ENCODE measurements around the gene RC3H1.

Gene RC3H1

GRCh38 chr1:174041369-174041768 is 19.2 kb upstream of the RC3H1 start:
- Histone ChIP-seq H3K4me3 (ENCODE audit: low read depth in 1 of 2, low read length in 1 of 2) (no peak overlapping the region), H3K36me3 (no peaks in the 10 kb centered on the region), H3K27ac (no peak overlapping the region), H3K4me1 (ENCODE audit: control insufficient read depth in 1 of 2, insufficient read depth in 1 of 2, low read depth in 1 of 2, low read length in 1 of 2) (no peaks in the 10 kb centered on the region), H3K27me3 (no peaks in the 10 kb centered on the region), H3K9me3 (no peaks in the 10 kb centered on the region)
- no peak for TF ChIP-seq CTCF (IDR thresholded peaks at IDR 0.05)

- no peaks in the 10 kb centered on the region for H3K9me3 ChIP-seq
- no peaks in the 10 kb centered on the region for H3K36me3 ChIP-seq
- H3K27ac ChIP-seq: no peak overlapping the region
- H3K4me3 ChIP-seq (ENCODE audit: low read depth in 1 of 2, low read length in 1 of 2): no peak overlapping the region
- no peaks in the 10 kb centered on the region for H3K27me3 ChIP-seq
- no peaks in the 10 kb centered on the region for H3K4me1 ChIP-seq (ENCODE audit: control insufficient read depth in 1 of 2, insufficient read depth in 1 of 2, low read depth in 1 of 2, low read length in 1 of 2)
- TF ChIP-seq CTCF (IDR thresholded peaks at IDR 0.05): no peak
Measured at GRCh38 chr1:174040387-174040786, 18.2 kb upstream of the RC3H1 start.

GRCh38 chr1:174039027-174039426 is 16.9 kb upstream of the RC3H1 start:
- Histone ChIP-seq H3K36me3 (no peaks in the 10 kb centered on the region), H3K4me3 (ENCODE audit: low read depth in 1 of 2, low read length in 1 of 2) (no peak overlapping the region), H3K9me3 (no peaks in the 10 kb centered on the region), H3K27ac (no peak overlapping the region), H3K27me3 (no peaks in the 10 kb centered on the region), H3K4me1 (ENCODE audit: control insufficient read depth in 1 of 2, insufficient read depth in 1 of 2, low read depth in 1 of 2, low read length in 1 of 2) (no peaks in the 10 kb centered on the region)
- TF ChIP-seq CTCF (IDR thresholded peaks at IDR 0.05): no peak

- H3K4me3 ChIP-seq (ENCODE audit: low read depth in 1 of 2, low read length in 1 of 2): no peak overlapping the region
- H3K9me3 ChIP-seq: no peaks in the 10 kb centered on the region
- TF ChIP-seq CTCF (IDR thresholded peaks at IDR 0.05): no peak
- no peaks in the 10 kb centered on the region for H3K27me3 ChIP-seq
- H3K36me3 ChIP-seq: no peaks in the 10 kb centered on the region
- H3K27ac ChIP-seq: no peak overlapping the region
- no peaks in the 10 kb centered on the region for H3K4me1 ChIP-seq (ENCODE audit: control insufficient read depth in 1 of 2, insufficient read depth in 1 of 2, low read depth in 1 of 2, low read length in 1 of 2)
Measured at GRCh38 chr1:174036798-174037197, 14.6 kb upstream of the RC3H1 start.

- TF ChIP-seq CTCF (IDR thresholded peaks at IDR 0.05): no peak
- no peaks in the 10 kb centered on the region for H3K36me3 ChIP-seq
- H3K4me3 ChIP-seq (ENCODE audit: low read depth in 1 of 2, low read length in 1 of 2): no peak overlapping the region
- no peaks in the 10 kb centered on the region for H3K4me1 ChIP-seq (ENCODE audit: control insufficient read depth in 1 of 2, insufficient read depth in 1 of 2, low read depth in 1 of 2, low read length in 1 of 2)
- H3K27ac ChIP-seq: no peak overlapping the region
- no peaks in the 10 kb centered on the region for H3K27me3 ChIP-seq
- H3K9me3 ChIP-seq: no peaks in the 10 kb centered on the region
Measured at GRCh38 chr1:174036204-174036603, 14.0 kb upstream of the RC3H1 start.

GRCh38 chr1:174032671-174033222 is 10.6 kb upstream of the RC3H1 start:
- H3K4me1 ChIP-seq (ENCODE audit: control insufficient read depth in 1 of 2, insufficient read depth in 1 of 2, low read depth in 1 of 2, low read length in 1 of 2): no peaks in the 10 kb centered on the region
- H3K27me3 ChIP-seq: no peaks in the 10 kb centered on the region
- H3K27ac ChIP-seq: no peak overlapping the region
- H3K36me3 ChIP-seq: no peaks in the 10 kb centered on the region
- TF ChIP-seq CTCF (IDR thresholded peaks at IDR 0.05): no peak
- H3K9me3 ChIP-seq: no peaks in the 10 kb centered on the region
- H3K4me3 ChIP-seq (ENCODE audit: low read depth in 1 of 2, low read length in 1 of 2): no peak overlapping the region
